ENCODE data around the gene ELP1.

DNA sequence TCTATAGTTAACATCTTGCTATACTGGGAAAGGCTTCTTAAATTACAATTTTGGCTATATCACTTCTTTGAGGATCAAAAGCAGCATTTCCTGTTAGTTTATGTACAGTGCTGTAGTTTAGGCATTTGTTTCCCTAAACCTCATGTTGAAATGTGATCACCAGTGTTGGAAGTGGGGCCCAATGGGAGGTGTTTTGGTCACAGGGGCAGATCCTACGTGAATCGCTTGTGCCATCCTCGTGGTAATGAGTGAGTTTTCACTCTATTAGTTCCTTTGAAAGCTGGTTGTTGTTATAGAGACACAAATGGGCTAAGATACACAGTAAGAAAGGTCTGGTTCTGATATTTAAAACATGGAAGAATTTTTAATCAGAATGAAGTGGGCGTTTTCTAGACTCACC is 66.1 kb downstream of the ELP1 start:
- TF ChIP-seq CTCF (IDR thresholded peaks at IDR 0.05), result no peak
- TF ChIP-seq NFE2L1 (CRISPR knock-in tag; IDR thresholded peaks at IDR 0.05), result no peak
- TF ChIP-seq, protein P1, sequence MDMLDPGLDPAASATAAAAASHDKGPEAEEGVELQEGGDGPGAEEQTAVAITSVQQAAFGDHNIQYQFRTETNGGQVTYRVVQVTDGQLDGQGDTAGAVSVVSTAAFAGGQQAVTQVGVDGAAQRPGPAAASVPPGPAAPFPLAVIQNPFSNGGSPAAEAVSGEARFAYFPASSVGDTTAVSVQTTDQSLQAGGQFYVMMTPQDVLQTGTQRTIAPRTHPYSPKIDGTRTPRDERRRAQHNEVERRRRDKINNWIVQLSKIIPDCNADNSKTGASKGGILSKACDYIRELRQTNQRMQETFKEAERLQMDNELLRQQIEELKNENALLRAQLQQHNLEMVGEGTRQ (CRISPR knock-in tag; IDR thresholded peaks at IDR 0.05), result no peak
- TF ChIP-seq, protein P2, sequence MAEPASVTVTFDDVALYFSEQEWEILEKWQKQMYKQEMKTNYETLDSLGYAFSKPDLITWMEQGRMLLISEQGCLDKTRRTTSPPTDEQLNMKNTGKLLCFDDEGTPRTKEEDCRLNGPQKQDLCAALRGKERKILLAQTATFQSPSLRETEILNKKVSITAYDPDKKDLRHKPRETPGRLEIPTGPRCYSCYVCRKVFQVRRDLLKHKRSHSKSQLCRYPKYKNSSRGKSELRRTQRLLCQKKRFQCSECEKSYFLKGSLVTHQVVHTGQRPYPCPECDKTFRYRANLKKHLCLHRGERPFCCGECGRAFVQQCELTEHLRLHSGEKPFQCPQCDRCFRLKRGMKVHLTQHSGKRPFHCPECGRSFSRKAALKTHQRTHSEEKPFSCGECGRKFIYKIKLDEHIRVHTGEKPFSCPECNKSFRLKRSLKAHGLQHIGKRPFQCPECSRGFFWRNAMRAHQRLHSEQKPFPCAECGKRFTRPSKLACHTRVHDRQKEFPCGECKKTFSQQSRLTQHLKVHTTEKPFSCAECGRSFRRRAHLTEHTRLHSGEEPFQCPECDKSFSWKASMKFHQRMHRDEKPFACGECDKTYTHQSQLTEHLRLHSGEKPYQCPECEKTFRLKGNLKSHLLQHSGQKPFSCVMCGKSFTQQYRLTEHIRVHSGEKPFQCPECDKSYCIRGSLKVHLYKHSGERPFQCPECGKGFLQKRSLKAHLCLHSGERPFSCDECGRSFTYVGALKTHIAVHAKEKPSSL (CRISPR knock-in tag; conservative IDR thresholded peaks at IDR 0.05), result no peak
- no peak for TF ChIP-seq ATF1 (CRISPR knock-in tag; IDR thresholded peaks at IDR 0.05)
- TF ChIP-seq FOXJ3 (CRISPR knock-in tag; IDR thresholded peaks at IDR 0.05; ENCODE audit: borderline replicate concordance), result no peak
- no peak for TF ChIP-seq ZBTB21 (CRISPR knock-in tag; IDR thresholded peaks at IDR 0.05; ENCODE audit: borderline replicate concordance)
- TF ChIP-seq, protein P3, sequence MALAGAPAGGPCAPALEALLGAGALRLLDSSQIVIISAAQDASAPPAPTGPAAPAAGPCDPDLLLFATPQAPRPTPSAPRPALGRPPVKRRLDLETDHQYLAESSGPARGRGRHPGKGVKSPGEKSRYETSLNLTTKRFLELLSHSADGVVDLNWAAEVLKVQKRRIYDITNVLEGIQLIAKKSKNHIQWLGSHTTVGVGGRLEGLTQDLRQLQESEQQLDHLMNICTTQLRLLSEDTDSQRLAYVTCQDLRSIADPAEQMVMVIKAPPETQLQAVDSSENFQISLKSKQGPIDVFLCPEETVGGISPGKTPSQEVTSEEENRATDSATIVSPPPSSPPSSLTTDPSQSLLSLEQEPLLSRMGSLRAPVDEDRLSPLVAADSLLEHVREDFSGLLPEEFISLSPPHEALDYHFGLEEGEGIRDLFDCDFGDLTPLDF (CRISPR knock-in tag; IDR thresholded peaks at IDR 0.05), result no peak
- TF ChIP-seq SMAD3 (CRISPR knock-in tag; IDR thresholded peaks at IDR 0.05; ENCODE audit: borderline replicate concordance), result no peak
- no peak for TF ChIP-seq SP1 (CRISPR knock-in tag; conservative IDR thresholded peaks at IDR 0.05)
- TF ChIP-seq, protein P4, sequence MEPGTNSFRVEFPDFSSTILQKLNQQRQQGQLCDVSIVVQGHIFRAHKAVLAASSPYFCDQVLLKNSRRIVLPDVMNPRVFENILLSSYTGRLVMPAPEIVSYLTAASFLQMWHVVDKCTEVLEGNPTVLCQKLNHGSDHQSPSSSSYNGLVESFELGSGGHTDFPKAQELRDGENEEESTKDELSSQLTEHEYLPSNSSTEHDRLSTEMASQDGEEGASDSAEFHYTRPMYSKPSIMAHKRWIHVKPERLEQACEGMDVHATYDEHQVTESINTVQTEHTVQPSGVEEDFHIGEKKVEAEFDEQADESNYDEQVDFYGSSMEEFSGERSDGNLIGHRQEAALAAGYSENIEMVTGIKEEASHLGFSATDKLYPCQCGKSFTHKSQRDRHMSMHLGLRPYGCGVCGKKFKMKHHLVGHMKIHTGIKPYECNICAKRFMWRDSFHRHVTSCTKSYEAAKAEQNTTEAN (CRISPR knock-in tag; IDR thresholded peaks at IDR 0.05), result no peak

Data from WTC11 (cell line).